SK-N-SH (cell line): Measurements from ENCODE around the gene UGT1A3.

ENCODE experiments used
- CTCF ChIP-seq: fragments of 200-600 bp; sonication (generic); IDR thresholded peaks from 2 replicates; pipeline ENCODE4 v1.6.1; 2017; ENCODE audit warnings: antibody characterized with exemption, mild to moderate bottlenecking, moderate library complexity
- GABPA ChIP-seq: IDR thresholded peaks from 2 replicates; pipeline ENCODE4 v1.4.0; 2012; ENCODE audit warnings: low read depth, mild to moderate bottlenecking
- IRF3 ChIP-seq: fragments of 150-350 bp; IDR thresholded peaks from 2 replicates; pipeline ENCODE4 v1.6.1; 2016; ENCODE audit warnings: mild to moderate bottlenecking, low read depth, low read length
- JUND ChIP-seq: IDR thresholded peaks from 2 replicates; pipeline ENCODE4 v1.4.0; 2012
- MAX ChIP-seq: IDR thresholded peaks from 2 replicates; pipeline ENCODE4 v1.4.0; 2012; ENCODE audit warnings: low read depth
- MEF2A ChIP-seq: IDR thresholded peaks from 2 replicates; pipeline ENCODE4 v1.4.0; 2012; ENCODE audit warnings: low read depth, borderline replicate concordance
- POLR2AphosphoS5 ChIP-seq: IDR thresholded peaks from 2 replicates; pipeline ENCODE4 v1.6.1; 2012; ENCODE audit warnings: low read depth, low read length
- SMC3 ChIP-seq: IDR thresholded peaks from 2 replicates; pipeline ENCODE4 v1.6.1; 2012; ENCODE audit warnings: low read depth, low read length, improper control_type of control experiment
- YY1 ChIP-seq: IDR thresholded peaks from 2 replicates; pipeline ENCODE4 v1.4.0; 2012; ENCODE audit warnings: low read depth, mild to moderate bottlenecking

GRCh38 chr2:233772153-233772552 lies 43.3 kb downstream of the UGT1A3 start:
- TF ChIP-seq CTCF = no peak
- no peak for TF ChIP-seq YY1
- no peak for TF ChIP-seq JUND
- no peak for TF ChIP-seq SMC3
- TF ChIP-seq IRF3 = no peak
- TF ChIP-seq MEF2A = no peak
- TF ChIP-seq POLR2AphosphoS5 = no peak
- no peak for TF ChIP-seq GABPA
- TF ChIP-seq MAX = no peak
